ENCODE results near the gene UNC5A.

Gene UNC5A

DNA sequence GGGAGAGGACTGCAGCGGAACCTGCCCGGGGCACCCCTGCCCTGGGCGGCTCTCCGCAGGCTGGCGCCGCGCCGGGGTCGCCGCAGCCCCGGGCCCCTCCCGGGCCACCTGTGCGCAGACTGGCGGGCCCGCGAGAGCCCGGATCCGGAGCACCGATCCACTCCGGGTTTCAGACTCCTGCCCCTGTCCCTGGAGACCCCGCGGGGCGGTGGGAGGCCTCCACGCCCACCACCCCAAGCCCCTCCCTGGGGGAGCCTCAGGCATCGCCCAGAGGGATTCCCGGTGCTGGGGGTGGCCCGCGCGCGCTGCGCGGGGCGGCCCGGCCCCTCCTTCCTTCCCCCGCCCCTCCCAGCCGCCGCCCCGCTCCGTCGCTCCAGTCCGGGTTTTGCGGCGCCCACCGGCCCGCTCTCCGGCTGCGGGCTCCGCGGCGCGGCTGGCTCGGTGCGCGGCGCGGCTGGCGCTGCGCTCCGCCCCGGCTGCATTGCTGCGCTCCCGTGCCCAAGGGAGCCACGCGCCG, at the start of gene UNC5A:
Gene UNC5A (plus strand): TSS at position 479 of the 517 bp plus-strand sequence. CDS start 192 bp downstream, outside the sequence.
- DNase-seq: peak; percentile 92
- H3K27ac Mint-ChIP-seq: no peak within 1 kb of the TSS
- H3K9me3 Mint-ChIP-seq: no peaks in the 10 kb centered on the region
- H3K36me3 Mint-ChIP-seq (ENCODE audit: low read depth): no peaks in the 10 kb centered on the region
- H3K4me1 Mint-ChIP-seq: peaks cover 14% of the 10 kb centered on the region
- H3K27me3 Mint-ChIP-seq (ENCODE audit: low read depth, poor library complexity): peaks cover 90% of the 10 kb centered on the region
- TF ChIP-seq, protein P1, sequence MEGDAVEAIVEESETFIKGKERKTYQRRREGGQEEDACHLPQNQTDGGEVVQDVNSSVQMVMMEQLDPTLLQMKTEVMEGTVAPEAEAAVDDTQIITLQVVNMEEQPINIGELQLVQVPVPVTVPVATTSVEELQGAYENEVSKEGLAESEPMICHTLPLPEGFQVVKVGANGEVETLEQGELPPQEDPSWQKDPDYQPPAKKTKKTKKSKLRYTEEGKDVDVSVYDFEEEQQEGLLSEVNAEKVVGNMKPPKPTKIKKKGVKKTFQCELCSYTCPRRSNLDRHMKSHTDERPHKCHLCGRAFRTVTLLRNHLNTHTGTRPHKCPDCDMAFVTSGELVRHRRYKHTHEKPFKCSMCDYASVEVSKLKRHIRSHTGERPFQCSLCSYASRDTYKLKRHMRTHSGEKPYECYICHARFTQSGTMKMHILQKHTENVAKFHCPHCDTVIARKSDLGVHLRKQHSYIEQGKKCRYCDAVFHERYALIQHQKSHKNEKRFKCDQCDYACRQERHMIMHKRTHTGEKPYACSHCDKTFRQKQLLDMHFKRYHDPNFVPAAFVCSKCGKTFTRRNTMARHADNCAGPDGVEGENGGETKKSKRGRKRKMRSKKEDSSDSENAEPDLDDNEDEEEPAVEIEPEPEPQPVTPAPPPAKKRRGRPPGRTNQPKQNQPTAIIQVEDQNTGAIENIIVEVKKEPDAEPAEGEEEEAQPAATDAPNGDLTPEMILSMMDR (IDR thresholded peaks at IDR 0.05): no peak
- peak within 1 kb of the TSS; percentile 77 for H3K4me3 Mint-ChIP-seq

DNA sequence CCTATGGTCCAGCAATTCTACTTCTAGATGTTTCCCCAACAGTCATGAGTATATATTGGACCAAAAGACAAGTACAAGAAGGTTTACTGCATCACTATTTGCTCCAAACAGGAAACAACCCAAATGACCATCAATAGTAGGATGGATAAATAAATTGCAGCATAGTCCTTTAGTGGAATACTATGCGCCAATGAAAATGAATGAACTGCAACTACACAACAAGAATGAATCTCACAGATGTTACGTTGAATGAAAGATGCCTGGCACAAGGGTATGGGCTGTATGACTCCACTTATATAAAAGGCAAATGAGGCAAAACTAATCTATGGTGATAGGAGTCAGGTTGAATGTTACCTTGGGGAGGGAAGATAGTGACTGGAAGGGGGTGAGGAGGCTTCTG, 48.6 kb upstream of the UNC5A start:
- H3K9me3 Mint-ChIP-seq: peaks cover 39% of the 10 kb centered on the region
- no peak for DNase-seq
- H3K4me1 Mint-ChIP-seq: no peaks in the 10 kb centered on the region
- H3K27ac Mint-ChIP-seq: no peak overlapping the region
- H3K27me3 Mint-ChIP-seq (ENCODE audit: low read depth, poor library complexity): peaks cover 47% of the 10 kb centered on the region
- no peaks in the 10 kb centered on the region for H3K36me3 Mint-ChIP-seq (ENCODE audit: low read depth)
- TF ChIP-seq, protein P1 (IDR thresholded peaks at IDR 0.05): no peak
- no peak overlapping the region for H3K4me3 Mint-ChIP-seq

DNA sequence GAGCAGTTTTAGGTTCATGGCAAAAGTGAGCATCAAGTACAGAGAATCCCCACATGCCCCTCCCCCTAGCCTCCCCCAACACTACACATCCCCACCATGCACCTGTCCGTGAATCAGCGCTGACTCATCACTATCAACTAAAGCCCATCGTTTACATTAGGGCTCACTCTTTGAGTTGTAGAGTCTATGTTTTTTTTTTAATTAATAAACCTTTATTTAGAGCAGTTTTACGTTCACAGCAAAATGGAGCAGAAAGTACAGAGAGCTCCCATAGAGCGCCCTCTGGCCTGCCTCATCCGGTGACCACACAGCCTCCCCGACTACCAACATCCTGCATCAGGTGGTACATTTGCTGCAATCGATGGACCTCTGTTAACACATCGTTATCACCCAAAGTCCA, 47.9 kb upstream of the UNC5A start:
- Mint-ChIP-seq H3K27me3 (ENCODE audit: low read depth, poor library complexity) (peaks cover 51% of the 10 kb centered on the region), H3K27ac (no peak overlapping the region), H3K9me3 (peaks cover 37% of the 10 kb centered on the region), H3K4me3 (no peak overlapping the region), H3K4me1 (no peaks in the 10 kb centered on the region), H3K36me3 (ENCODE audit: low read depth) (no peaks in the 10 kb centered on the region)
- TF ChIP-seq, protein P1 (IDR thresholded peaks at IDR 0.05): no peak
- no peak for DNase-seq

DNA sequence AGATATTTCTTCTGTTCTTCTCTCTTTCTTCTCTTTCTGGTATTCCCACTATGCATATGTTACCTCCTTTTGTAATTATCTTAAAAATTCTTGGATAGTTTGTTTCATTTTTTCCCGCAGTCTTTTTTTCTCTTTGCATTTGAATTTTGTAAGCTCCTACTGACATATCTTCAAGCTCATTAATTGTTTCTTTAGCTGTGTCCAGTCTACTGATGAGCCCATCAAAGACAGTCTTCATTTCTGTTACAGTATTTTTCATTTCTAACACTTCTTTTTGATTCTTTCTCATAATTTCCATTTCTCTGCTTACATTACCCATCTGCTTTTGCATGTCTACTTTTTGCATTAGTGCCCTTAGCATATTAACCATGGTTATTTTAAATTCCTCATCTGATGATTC, 44.7 kb upstream of the UNC5A start:
- H3K27me3 Mint-ChIP-seq (ENCODE audit: low read depth, poor library complexity): peaks cover 59% of the 10 kb centered on the region
- H3K27ac Mint-ChIP-seq: no peak overlapping the region
- no peak for DNase-seq
- TF ChIP-seq, protein P1 (IDR thresholded peaks at IDR 0.05): no peak
- peaks cover 28% of the 10 kb centered on the region for H3K9me3 Mint-ChIP-seq
- H3K4me1 Mint-ChIP-seq: no peaks in the 10 kb centered on the region
- H3K36me3 Mint-ChIP-seq (ENCODE audit: low read depth): no peaks in the 10 kb centered on the region
- no peak overlapping the region for H3K4me3 Mint-ChIP-seq

DNA sequence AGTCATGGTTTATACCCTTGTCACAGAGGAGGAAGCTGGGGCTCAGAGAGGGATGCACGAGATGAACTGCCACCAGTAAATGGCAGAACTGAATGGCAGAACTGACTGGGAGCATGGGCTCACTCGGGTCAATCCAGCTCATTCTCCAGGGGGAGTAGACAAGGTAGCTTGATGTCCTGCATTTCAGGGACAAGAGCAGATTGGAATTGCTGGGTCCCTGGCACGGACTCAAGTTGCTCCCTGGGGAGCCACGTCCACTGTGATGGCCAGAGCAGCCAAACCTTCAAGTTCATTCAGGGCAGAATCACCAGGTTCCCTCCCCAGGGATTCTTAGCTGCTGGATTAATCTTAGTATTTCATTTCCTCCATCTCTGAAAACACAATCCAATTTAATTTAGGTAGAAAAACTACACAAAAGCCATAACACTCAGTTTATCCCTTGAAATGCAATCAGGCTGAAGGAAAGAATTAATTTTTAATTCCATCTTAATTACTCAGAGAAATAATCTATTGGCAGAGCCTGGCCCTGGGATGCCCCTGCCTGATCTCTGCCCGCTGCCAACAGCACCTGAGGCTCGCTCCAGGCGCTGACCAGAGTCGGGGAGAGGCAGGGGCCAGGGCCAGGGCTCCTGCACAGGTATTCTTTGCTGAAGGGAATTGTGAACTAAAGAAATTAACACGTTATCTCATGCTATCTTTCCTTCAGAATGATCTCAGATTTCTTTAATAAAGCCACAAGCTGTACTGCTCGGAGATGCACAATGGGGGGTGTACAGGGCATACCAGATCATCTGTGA, 42.0 kb upstream of the UNC5A start:
- Mint-ChIP-seq H3K4me3 (no peak overlapping the region), H3K36me3 (ENCODE audit: low read depth) (no peaks in the 10 kb centered on the region), H3K4me1 (no peaks in the 10 kb centered on the region), H3K27me3 (ENCODE audit: low read depth, poor library complexity) (peaks cover 76% of the 10 kb centered on the region), H3K9me3 (peaks cover 37% of the 10 kb centered on the region), H3K27ac (no peak overlapping the region)
- no peak for DNase-seq
- TF ChIP-seq, protein P1 (IDR thresholded peaks at IDR 0.05): no peak

DNA sequence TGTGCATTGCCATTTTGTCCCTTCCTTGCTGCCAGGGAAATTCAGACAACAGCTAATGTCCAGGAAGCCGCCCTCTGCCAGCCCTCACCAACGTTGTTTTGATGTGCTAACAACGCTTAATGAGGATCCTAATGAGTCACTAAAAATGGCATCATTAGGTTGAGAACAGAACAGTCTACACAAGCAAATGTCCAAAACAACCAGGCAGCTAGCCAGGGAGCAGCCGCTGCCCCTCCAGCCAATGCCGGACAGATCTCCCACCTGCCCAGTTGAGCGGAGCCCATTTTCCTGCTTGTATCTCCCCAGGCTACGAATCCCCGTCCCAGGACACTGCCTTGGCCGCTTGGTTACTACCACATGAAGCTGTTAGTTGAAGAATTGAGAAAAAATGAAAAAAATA, 40.4 kb upstream of the UNC5A start:
- no peak for DNase-seq
- Mint-ChIP-seq H3K9me3 (peaks cover 26% of the 10 kb centered on the region), H3K4me3 (no peak overlapping the region), H3K4me1 (peaks cover 6% of the 10 kb centered on the region), H3K36me3 (ENCODE audit: low read depth) (no peaks in the 10 kb centered on the region), H3K27me3 (ENCODE audit: low read depth, poor library complexity) (peaks cover 80% of the 10 kb centered on the region), H3K27ac (no peak overlapping the region)
- TF ChIP-seq, protein P1 (IDR thresholded peaks at IDR 0.05): no peak
